Mesothelial cell of epicardium (in vitro differentiated cells): Measurements from ENCODE around the gene PAF1. TPM values are rescaled to one million over a fixed set of nuclear protein-coding genes. Genes with fewer than 3 reads are reported as not detected.

Experiments
- DNase-seq, 2 experiments: peaks; one replicate each; pipeline ENCODE4 v3.0.0; 2021; ENCODE audit warnings: low spot score in 2 of 2; ENCODE audit not compliant: unreplicated experiment in 2 of 2
- H3K27ac Mint-ChIP-seq: 2 replicates; pipeline ENCODE4 v1.8.0; 2021; ENCODE audit warnings: mixed read lengths
- H3K27me3 Mint-ChIP-seq: 2 replicates; pipeline ENCODE4 v1.8.0; 2021; ENCODE audit warnings: low read depth, mixed read lengths
- H3K36me3 Mint-ChIP-seq: 2 replicates; pipeline ENCODE4 v1.8.0; 2021; ENCODE audit warnings: mixed read lengths
- H3K4me1 Mint-ChIP-seq: 2 replicates; pipeline ENCODE4 v1.8.0; 2021; ENCODE audit warnings: mixed read lengths
- H3K4me3 Mint-ChIP-seq: 2 replicates; pipeline ENCODE4 v1.8.0; 2021; ENCODE audit warnings: mild to moderate bottlenecking, moderate library complexity, mixed read lengths
- H3K9me3 Mint-ChIP-seq: 2 replicates; pipeline ENCODE4 v1.8.0; 2021; ENCODE audit warnings: mixed read lengths
- CTCF ChIP-seq: fragments of 200-600 bp; sonication (generic); IDR thresholded peaks from one replicate; pipeline ENCODE4 v1.5.0; 2021; ENCODE audit warnings: antibody characterized with exemption; ENCODE audit not compliant: unreplicated experiment
- total RNA-seq: library from RNA; stranded (reverse); gene quantifications from 3 replicates; pipeline ENCODE4 v1.2.1, GENCODE V29; 2021

PAF1 gene
- total RNA-seq, 1 donor from 2014 or later, result 41.4 TPM

GRCh38 chr19:39406656-39407409, 15.9 kb upstream of the PAF1 start, which contains the start of gene ZFP36:
TSS of gene ZFP36 (plus strand) at chr19:39406847. CDS start at chr19:39406905, 58 bp downstream.
- Mint-ChIP-seq H3K4me3 (peak within 1 kb of the TSS; percentile 91), H3K9me3 (no peaks in the 10 kb centered on the region), H3K4me1 (peaks cover 49% of the 10 kb centered on the region), H3K27ac (peak within 1 kb of the TSS; percentile 99), H3K36me3 (peaks cover 4% of the 10 kb centered on the region), H3K27me3 (no peaks in the 10 kb centered on the region)
- DNase-seq, result peak; percentile 77 to 83
- TF ChIP-seq CTCF, result no peak

- peak overlapping the region; percentile 74 for H3K4me3 Mint-ChIP-seq
- H3K4me1 Mint-ChIP-seq, result peaks cover 45% of the 10 kb centered on the region
- TF ChIP-seq CTCF, result no peak
- no peak for DNase-seq
- H3K27me3 Mint-ChIP-seq, result no peaks in the 10 kb centered on the region
- no peaks in the 10 kb centered on the region for H3K9me3 Mint-ChIP-seq
- peaks cover 4% of the 10 kb centered on the region for H3K36me3 Mint-ChIP-seq
- peak overlapping the region; percentile 96 for H3K27ac Mint-ChIP-seq
Observed at GRCh38 chr19:39405958-39406655, 15.2 kb upstream of the PAF1 start.

DNA sequence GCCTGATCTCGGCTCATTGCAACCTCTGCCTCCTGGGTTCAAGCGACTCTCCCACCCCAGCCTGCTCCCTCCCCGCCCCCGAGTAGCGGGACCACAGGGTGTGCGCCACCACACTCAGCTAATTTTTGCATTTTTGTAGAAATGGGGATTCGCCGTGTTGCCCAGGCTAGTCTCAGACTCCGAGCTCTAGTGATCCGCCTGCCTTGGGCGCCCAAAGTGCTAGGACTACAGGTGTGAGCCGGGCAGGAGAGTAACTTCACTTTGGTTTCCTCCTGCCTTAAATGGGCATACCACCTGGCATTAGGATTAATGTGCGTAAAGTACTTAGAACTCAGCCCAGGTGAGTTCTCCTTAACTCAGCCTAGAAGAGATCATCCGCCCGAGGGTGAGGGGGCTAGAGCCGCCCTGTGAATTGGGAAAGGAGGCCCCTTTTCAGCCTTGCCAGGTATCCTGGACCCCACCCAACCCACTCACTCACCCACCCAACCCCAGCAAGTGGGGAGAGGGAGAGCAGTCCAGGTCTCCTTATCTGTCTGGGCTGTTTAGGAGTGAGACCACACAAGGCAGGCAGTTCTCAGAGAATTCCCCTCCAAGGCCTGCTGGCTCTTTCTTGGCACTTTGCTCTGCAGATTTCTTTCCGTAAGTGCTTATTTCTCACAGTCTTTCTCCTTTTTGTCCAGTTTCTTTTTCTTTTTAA, 14.5 kb upstream of the PAF1 start:
- H3K4me1 Mint-ChIP-seq, result peaks cover 38% of the 10 kb centered on the region
- peak overlapping the region; percentile 96 for H3K27ac Mint-ChIP-seq
- H3K9me3 Mint-ChIP-seq, result no peaks in the 10 kb centered on the region

GRCh38 chr19:39403331-39404312, 12.7 kb upstream of the PAF1 start:
- peak overlapping the region; percentile 100 for H3K27ac Mint-ChIP-seq
- no peaks in the 10 kb centered on the region for H3K9me3 Mint-ChIP-seq
- H3K4me3 Mint-ChIP-seq, result peak overlapping the region; percentile 80
- peaks cover 7% of the 10 kb centered on the region for H3K36me3 Mint-ChIP-seq
- DNase-seq, result peak; percentile 86 to 87
- TF ChIP-seq CTCF, result no peak
- no peaks in the 10 kb centered on the region for H3K27me3 Mint-ChIP-seq
- H3K4me1 Mint-ChIP-seq, result peaks cover 30% of the 10 kb centered on the region

More for the DNA sequence above, 14.5 kb upstream of the PAF1 start:
- H3K36me3 Mint-ChIP-seq, result peaks cover 4% of the 10 kb centered on the region
- no peak for TF ChIP-seq CTCF
- no peak for DNase-seq
- peak overlapping the region; percentile 20 for H3K4me3 Mint-ChIP-seq
- H3K27me3 Mint-ChIP-seq, result no peaks in the 10 kb centered on the region
